Measurements from ENCODE around the gene FBXL14. TPM values are rescaled to one million over a fixed set of nuclear protein-coding genes. Genes with fewer than 3 reads are reported as not detected.

FBXL14 gene
- total RNA-seq, 4 donors from 2014 or later = 10.9 to 16.4 (median 13.1) TPM

DNA sequence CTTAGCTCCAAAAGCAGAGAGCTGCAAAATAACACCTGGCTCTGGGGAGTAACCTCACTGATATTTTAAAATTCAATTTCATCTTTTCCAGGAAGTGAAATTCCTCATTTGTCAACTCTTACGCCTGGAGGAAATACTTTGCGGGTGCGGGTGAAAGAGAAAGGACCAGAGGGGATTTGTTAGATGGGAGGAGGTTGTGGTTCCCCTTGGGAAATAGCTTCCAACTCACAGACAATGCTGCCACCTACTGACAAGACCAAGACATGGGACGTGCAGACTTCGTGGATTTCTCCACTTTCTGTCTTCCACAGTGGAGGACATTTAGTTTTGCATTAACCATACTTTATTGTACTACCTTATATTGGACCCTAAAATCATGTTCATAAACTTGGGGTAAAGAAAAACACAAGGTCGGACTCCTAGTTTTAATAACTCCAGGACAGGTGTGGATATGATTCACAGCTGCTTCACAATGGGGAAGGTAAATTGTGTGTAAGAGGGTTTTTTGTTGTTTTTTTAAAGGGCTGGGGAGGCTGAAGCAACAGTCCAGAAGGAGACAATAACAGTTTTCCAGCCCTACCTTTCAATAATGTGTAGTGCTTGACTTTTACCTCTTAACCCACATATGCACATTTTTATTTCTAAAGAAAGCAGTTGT lies 10.8 kb downstream of the FBXL14 start:
- Histone ChIP-seq H3K4me1 (peaks cover 5 to 51% (median 9%) of the 10 kb centered on the region in 3 donors), H3K27me3 (no peaks in the 10 kb centered on the region), H3K36me3 (no peaks in the 10 kb centered on the region), H3K27ac (no peak overlapping the region), H3K9me3 (no peaks in the 10 kb centered on the region), H3K4me3 (peak overlapping the region in 1 of 2 donors; percentile 18)
- 0 to 4% methylated on average over 6 of the region's 6 CpGs for WGBS, 2 donors (ENCODE audit: low coverage in 1 of 2)
- ATAC-seq = peak; percentile 70
- no peak for TF ChIP-seq POLR2A (IDR thresholded peaks at IDR 0.05)
- TF ChIP-seq, protein P1, sequence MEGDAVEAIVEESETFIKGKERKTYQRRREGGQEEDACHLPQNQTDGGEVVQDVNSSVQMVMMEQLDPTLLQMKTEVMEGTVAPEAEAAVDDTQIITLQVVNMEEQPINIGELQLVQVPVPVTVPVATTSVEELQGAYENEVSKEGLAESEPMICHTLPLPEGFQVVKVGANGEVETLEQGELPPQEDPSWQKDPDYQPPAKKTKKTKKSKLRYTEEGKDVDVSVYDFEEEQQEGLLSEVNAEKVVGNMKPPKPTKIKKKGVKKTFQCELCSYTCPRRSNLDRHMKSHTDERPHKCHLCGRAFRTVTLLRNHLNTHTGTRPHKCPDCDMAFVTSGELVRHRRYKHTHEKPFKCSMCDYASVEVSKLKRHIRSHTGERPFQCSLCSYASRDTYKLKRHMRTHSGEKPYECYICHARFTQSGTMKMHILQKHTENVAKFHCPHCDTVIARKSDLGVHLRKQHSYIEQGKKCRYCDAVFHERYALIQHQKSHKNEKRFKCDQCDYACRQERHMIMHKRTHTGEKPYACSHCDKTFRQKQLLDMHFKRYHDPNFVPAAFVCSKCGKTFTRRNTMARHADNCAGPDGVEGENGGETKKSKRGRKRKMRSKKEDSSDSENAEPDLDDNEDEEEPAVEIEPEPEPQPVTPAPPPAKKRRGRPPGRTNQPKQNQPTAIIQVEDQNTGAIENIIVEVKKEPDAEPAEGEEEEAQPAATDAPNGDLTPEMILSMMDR (IDR thresholded peaks at IDR 0.05) = peak; percentile 82 to 93 (median 87)
- no peak for TF ChIP-seq POLR2AphosphoS5 (IDR thresholded peaks at IDR 0.05)
- no peak for TF ChIP-seq EP300 (IDR thresholded peaks at IDR 0.05)

DNA sequence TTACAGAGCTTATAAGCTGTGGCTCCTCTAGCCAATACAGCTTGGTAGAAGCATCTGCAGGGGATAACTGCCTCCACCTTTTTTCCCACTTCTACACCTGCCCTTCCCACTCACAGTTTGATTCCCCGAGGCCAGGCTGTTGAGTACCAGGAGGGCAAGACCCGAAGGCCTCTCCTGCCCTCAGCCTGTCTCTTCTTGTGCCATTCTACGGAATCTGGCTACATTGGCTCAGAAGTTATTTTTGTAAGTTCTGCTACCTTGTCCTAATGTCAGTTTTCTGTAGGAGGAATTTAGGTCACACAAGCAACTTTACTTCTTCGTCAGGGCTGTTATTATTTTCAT lies 11.7 kb downstream of the FBXL14 start:
- Histone ChIP-seq H3K9me3 (no peaks in the 10 kb centered on the region), H3K4me3 (no peak overlapping the region), H3K27ac (no peak overlapping the region), H3K4me1 (peaks cover under 1 to 42% (median 5%) of the 10 kb centered on the region in 3 donors), H3K36me3 (no peaks in the 10 kb centered on the region), H3K27me3 (no peaks in the 10 kb centered on the region)
- TF ChIP-seq EP300 (IDR thresholded peaks at IDR 0.05) (no peak), POLR2A (IDR thresholded peaks at IDR 0.05) (no peak), POLR2AphosphoS5 (IDR thresholded peaks at IDR 0.05) (no peak)
- TF ChIP-seq, protein P1 (IDR thresholded peaks at IDR 0.05) = no peak
- WGBS, 2 donors (ENCODE audit: low coverage in 1 of 2) = 93% methylated on average over 3 of the region's 4 CpGs; no CpG with 5 or more reads in 1 of the 2 donors
- ATAC-seq = no peak

DNA sequence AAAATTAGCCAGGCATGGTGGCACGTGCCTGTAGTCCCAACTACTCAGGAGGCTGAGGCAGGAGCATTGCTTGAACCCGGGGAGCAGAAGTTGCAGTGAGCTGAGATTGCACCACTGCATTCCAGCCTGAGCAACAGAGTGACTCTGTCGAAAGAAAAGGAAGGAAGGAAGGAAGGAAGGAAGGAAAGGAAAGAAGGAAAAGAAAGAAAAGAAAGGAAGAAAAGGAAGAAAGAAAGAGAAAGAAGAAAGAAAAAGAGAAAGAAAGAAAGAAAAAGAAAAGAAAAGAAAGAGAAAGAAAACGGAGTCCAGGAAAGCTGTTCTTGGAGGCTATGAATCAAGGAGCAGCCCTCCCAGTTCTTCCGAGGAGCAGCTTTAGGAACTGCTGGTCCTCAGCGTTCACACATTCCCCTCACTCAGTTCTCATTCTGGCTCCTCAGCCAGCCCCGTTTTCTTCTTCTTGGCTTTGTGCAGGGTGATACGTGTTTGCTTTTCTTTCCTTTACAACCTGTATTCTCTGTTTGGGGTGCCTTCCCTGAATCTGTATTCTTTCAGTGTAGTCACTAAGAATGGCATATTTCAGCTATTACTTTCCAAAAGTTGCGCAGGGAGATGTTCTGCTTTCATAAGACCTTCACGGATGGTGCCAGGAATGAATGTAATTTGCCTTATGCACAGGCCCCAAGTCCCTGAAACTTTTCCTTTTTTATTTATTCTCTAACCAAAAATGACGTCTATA lies 12.2 kb downstream of the FBXL14 start:
- H3K36me3 ChIP-seq = no peaks in the 10 kb centered on the region
- no peak overlapping the region for H3K27ac ChIP-seq
- no peak for ATAC-seq
- peaks cover 0 to 41% (median under 1%) of the 10 kb centered on the region in 3 donors for H3K4me1 ChIP-seq
- 77 to 81% methylated on average over 9 to 11 of the region's 11 CpGs for WGBS, 2 donors (ENCODE audit: low coverage in 1 of 2)
- TF ChIP-seq, protein P1 (IDR thresholded peaks at IDR 0.05) = no peak
- TF ChIP-seq POLR2A (IDR thresholded peaks at IDR 0.05) = no peak
- no peak for TF ChIP-seq POLR2AphosphoS5 (IDR thresholded peaks at IDR 0.05)
- TF ChIP-seq EP300 (IDR thresholded peaks at IDR 0.05) = no peak
- no peaks in the 10 kb centered on the region for H3K27me3 ChIP-seq
- H3K9me3 ChIP-seq = no peaks in the 10 kb centered on the region
- no peak overlapping the region for H3K4me3 ChIP-seq

DNA sequence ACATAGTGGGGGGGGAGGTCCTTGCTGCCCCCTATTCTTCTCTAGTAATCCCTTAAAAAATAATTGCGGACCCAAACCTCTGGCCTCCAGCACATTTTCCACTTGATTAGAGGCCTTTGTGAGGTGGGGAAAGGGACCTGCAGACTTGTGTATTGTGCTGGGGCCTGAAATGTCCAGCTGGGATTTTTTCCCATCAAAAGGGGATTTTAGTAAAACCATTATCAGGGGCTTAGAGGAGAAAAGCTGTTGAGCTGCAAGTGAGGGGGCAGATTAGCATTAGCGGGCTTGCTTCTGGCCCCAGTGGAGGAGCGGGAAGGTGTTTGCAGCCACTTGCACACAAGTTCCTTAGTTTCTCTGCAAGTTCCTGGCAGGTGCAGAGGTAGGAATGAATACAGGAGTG lies 13.9 kb downstream of the FBXL14 start:
- H3K27ac ChIP-seq = no peak overlapping the region
- H3K27me3 ChIP-seq = no peaks in the 10 kb centered on the region
- TF ChIP-seq POLR2A (IDR thresholded peaks at IDR 0.05) (no peak), POLR2AphosphoS5 (IDR thresholded peaks at IDR 0.05) (no peak), EP300 (IDR thresholded peaks at IDR 0.05) (no peak)
- TF ChIP-seq, protein P1 (IDR thresholded peaks at IDR 0.05) = no peak
- no peaks in the 10 kb centered on the region for H3K9me3 ChIP-seq
- peaks cover 0 to 44% (median 6%) of the 10 kb centered on the region in 3 donors for H3K4me1 ChIP-seq
- no peak overlapping the region for H3K4me3 ChIP-seq
- 89 to 100% methylated on average over 1 to 3 of the region's 3 CpGs for WGBS, 2 donors (ENCODE audit: low coverage in 1 of 2)
- H3K36me3 ChIP-seq = no peaks in the 10 kb centered on the region
- no peak for ATAC-seq

Data from gastroesophageal sphincter (tissue), 4 donors.